Fibroblast of skin of right biceps (primary cell): ENCODE measurements around the gene PLG.
"Not testable (repeated sequence)": the region's sequence is repeated elsewhere in the genome, so short reads cannot be mapped to it uniquely, and the experiment has no call there.

Experiments
- DNase-seq: peaks from one replicate; pipeline ENCODE4 v3.0.0-alpha.2; 2013

Gene PLG

GRCh38 chr6:160780656-160781055, 78.6 kb downstream of the PLG start:
- DNase-seq: not testable (repeated sequence)

DNA sequence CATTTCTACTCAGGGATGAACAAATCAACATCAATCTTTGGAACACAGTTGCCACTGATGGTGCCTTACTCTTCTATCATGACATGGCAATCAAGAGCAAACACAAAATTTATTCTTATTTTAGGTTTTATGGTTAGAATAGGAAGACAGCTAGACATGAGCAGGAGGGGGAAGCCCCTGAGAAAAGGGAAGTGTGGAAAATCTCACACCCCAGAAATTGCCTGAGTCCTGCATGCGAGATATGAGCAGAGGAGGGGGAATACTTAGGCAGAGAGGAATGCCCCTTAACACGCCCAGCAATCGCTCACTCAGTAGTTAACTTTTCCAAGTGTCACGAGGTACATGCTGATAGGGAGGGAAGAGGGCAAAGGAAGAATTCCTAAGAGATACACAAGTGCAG, 79.3 kb downstream of the PLG start:
- no peak for DNase-seq

- no peak for DNase-seq
Observed at GRCh38 chr6:160782228-160782627, 80.2 kb downstream of the PLG start.

DNA sequence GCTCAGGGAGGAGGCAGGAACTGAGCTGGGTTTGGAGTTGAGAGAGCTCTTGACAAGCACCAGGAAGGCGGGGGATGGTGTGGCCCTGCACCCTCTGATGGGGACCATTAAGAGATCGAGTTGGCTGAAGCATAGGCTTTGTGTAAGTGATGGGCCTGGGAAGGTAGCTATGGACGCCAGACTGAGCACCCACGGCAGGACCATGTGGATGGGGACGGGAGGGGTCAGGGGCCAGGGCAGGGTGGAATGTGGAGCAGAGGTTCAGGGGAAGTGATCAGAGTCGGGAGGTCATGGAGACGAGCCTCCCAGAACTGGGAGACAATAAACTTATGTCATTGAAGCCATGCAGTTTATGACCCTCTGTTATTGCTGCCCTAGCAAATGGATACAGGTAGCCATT, 81.7 kb downstream of the PLG start:
- DNase-seq: no peak

GRCh38 chr6:160788126-160788525, 86.1 kb downstream of the PLG start:
- not testable (repeated sequence) for DNase-seq

DNA sequence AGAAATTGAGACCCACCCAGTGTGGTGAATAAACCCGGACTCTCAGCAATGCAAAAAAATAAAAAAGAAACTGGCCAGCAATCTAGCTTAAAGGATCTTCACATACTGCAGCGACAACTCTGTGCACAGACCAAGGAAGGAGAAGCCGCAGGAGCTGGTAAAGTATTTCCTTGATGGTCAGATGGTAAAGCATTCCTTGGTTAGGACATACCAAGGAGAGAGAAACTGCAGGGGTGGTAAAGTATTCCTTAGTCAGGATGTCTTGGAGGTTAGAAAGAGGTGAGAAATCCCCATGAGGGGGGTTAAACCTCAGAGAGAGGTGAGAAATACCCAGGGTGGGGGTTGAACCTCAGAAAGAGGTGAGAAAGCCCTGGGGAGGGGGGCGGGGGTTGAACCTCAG, 86.8 kb downstream of the PLG start:
- no peak for DNase-seq

DNA sequence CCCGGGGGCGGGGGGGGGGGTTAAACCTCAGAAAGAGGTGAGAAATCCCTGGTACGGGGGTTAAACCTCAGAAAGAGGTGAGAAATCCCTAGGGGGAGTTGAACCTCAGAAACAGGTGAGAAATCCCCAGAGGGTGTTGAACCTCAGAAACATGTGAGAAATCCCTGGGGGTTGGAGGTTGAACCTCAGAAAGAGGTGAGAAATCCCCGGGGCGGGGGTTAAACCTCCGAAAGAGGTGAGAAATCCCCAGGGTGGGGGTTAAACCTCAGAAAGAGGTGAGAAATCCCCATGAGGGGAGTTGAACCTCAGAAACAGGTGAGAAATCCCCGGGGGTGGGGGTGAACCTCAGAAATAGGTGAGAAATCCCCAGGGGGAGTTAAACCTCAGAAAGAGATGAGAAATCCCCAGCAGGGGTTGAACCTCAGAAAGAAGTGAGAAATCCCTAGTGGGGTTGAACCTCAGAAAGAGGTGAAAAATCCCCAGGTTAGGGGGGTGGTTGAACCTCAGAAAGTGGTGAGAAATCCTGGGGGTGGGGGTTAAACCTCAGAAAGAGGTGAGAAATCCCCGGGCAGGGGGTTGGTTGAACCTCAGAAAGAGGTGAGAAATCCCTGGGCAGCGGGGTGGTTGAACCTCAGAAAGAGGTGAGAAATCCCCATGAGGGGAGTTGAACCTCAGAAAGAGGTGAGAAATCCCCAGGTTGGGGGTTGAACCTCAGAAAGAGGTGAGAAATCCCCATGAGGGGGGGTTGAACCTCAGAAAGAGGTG, 87.4 kb downstream of the PLG start:
- no peak for DNase-seq

- DNase-seq: no peak
Observed at GRCh38 chr6:160790028-160790792, 88.2 kb downstream of the PLG start.

DNA sequence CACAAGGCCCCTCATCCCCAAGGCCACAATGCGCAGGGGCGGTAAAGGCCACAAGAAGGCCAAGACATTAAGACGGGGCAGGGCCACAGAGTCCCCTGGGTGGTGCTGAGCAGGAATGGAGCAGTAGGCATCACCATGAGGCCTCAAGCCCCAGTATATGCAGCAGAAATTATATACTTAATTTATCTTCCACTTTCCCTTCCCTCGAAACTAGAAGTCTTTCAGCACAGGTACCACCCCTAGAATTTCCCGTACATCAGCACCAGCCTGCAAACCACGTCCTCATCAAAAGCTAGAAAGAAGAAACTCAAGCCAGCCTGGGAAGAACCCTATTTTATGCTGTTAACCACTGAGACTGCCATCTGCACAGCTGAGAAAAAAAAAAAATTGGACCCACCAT, 89.4 kb downstream of the PLG start:
- no peak for DNase-seq

DNA sequence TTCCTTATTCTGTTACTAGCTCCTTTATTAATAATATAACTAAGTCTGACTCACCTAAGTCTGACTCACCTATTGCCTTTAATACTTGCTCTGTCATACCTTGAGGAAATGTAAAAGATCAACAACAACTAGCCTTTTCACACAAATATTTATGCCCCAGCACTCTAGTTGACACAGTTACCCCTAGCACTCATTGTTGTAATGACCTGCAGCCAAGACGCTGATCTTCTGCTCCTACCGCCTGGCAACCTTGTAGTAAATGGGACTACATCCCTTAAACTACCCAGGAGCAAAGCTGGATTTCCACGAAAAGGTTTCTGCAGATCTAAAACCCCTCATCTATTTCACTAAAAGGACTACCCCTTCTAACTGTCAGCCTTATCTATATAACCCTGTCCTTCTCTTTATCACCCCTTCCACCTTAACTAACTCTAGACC, 90.0 kb downstream of the PLG start:
- no peak for DNase-seq

- no peak for DNase-seq
Observed at GRCh38 chr6:160792708-160793107, 90.7 kb downstream of the PLG start.

DNA sequence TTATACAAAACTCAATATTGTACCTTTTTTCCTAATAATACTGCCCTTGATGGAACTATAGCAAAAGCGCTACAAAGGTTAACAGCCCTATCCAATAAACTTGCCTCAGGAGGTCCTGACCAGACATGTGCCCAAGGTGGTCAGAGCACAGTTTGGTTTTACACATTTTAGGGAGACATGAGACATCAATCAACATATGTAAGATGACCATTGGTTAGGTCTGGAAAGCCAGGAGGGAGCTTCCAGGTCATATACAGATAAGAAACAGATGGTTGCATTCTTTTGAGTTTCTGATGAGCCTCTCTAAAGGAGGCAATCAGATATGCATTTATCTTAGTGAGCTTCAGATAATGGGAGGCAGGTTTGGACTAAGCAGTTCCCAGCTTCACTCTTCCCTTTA, 91.6 kb downstream of the PLG start:
- no peak for DNase-seq

DNA sequence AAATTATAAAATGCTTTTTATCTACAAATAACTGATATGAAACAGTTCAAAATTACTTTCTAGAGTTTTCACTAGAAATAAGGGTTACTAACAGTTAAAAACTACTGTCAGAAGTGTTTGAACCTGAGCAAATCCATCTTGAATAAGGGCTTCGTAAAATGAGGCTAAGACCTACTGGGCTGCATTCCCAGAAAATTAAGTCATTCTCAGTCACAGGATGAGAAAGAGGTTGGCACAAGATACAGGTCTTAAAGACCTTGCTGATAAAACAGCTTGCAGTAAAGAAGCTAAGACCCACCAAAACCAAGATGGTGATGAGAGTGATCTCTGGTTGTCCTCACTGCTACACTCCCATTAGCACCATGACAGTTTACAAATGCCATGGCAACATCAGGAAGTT, 93.7 kb downstream of the PLG start:
- no peak for DNase-seq

- no peak for DNase-seq
Observed at GRCh38 chr6:160798625-160799024, 96.6 kb downstream of the PLG start.

- DNase-seq: no peak
Observed at GRCh38 chr6:160799801-160800506, 97.9 kb downstream of the PLG start.

DNA sequence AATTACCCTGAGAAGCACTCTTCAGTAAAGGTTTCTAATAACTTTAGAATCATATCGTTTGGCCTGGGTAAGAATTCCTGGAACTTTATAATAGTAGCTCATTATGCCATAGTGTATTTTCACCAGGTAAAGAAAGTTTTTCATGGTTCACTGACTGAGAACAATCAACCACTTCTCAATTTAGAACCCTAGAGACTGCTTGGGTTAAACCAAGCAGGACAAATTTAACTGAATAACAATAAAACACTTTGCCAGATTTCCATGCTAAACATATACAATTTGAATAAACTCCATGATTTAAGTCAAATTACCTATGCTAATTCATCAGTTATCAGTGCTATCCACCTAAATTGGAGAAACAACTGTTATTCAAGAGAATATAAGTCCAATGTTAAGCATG, 99.4 kb downstream of the PLG start:
- DNase-seq: no peak

DNA sequence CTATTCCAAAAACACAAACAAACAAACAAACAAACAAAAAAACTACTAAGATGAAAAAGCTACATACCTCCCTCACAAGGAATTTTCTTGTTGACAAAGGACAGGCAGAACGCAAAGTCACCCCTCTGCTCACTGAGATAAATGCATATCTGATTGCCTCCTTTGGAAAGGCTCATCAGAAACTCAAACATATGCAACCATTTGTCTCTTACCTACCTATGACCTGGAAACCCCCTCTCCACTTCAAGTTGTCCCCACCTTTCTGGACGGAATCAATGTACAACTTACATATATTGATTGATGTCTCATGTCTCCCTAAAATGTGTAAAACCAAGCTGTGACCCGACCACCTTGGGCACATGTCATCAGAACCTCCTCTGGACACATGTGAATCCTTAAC, 100.0 kb downstream of the PLG start:
- DNase-seq: not testable (repeated sequence)
